Placental epithelial cell (primary cell): ENCODE measurements around the gene ZFAND3. TPM values are rescaled to one million over a fixed set of nuclear protein-coding genes. Genes with fewer than 3 reads are reported as not detected.

ENCODE experiments used
- small RNA-seq: library from RNA; depleted of rRNA; stranded (forward); fragments of <200 nt; gene quantifications from one replicate; pipeline ENCODE3, GENCODE V24; 2012
- total RNA-seq: library from RNA; depleted of rRNA; stranded (reverse); fragments of >200 nt; gene quantifications from 2 replicates; pipeline ENCODE4 v1.2.3, GENCODE V29; 2012

ZFAND3 gene, protein sequence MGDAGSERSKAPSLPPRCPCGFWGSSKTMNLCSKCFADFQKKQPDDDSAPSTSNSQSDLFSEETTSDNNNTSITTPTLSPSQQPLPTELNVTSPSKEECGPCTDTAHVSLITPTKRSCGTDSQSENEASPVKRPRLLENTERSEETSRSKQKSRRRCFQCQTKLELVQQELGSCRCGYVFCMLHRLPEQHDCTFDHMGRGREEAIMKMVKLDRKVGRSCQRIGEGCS
- 14.5 and 18.5 TPM in 2 replicates for total RNA-seq

DNA sequence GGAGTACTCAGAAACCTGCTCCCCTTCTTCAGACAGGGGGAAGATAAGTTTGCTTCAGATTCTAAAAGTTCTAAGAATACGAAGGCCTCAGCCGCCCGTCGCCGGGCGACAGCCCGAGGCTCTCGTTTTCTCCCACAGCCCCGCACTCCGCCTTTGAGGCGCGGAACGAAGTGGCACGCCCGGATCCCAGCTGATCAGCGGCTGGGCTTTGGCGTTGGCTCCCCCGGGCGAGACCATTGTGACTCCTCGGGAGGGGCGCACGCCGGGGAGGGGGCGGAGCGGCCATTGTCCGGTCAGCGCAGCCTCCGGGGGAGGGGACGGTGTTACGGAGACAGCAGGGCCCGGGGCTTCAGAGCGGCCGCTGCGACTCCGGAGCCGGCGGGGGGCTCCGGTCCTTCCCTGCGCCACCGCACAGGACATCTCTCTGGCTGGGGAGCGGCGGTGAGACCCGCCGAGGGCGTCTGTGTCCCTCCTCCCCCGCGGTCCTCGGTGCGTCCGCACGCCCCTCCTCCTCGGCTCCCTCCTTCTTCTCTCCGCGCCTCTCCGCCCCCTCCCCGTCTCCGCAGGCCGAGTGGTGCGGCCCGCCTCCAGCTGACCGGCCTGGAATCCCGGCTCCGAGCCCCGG, at the start of gene ZFAND3:
ZFAND3 (plus strand) TSS at position 551 of the 625 bp plus-strand sequence. CDS start 219 bp downstream, outside the sequence.

Small RNAs within 50 kb of the gene (small RNA-seq; reads per million reads assigned to genes)
- gene RN7SL285P (not detected), gene RNU1-87P (not detected)

Other genes starting within 250 kb of the ZFAND3 start
- gene MDGA1, start 121.8 kb upstream of the ZFAND3 start, total RNA-seq = 0.39 TPM in 1 of 2 replicates, not detected in the other